Activated CD8-positive, alpha-beta memory T cell treated with anti-CD3 and anti-CD28 coated beads, Interleukin-2, amount 50 U/mL, for 1 hour (primary cell): ENCODE results near the gene MT1B.

Experiments used
- DNase-seq: peaks from one replicate; pipeline ENCODE4 v3.0.0-alpha.2; 2020; ENCODE audit errors: extremely low read depth

MT1B gene

DNA sequence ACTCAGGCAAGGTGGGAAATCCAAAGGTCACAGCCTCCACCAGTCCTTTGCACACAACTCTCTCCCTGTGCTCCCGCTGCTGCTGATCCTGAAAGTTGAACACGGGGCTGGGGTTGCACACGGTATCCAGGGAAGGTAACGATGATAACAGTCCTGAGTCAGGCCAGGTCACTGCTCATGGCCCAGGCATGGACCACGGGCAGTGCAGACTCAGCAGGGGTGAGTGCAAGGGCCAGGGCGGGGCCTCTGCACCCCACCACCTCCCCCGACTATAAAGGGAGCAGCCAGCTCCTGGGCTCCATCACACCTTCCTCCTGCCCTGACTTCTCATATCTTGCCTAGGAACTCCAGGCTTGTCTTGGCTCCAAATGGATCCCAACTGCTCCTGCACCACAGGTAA, at the start of gene MT1B:
MT1B (plus strand) TSS at position 301 of the 400 bp plus-strand sequence; CDS start at position 369, 68 bp downstream.
- no peak for DNase-seq

- no peak for DNase-seq
These were observed 48.1 kb upstream of the MT1B start for GRCh38 chr16:56603589-56603988.

DNA sequence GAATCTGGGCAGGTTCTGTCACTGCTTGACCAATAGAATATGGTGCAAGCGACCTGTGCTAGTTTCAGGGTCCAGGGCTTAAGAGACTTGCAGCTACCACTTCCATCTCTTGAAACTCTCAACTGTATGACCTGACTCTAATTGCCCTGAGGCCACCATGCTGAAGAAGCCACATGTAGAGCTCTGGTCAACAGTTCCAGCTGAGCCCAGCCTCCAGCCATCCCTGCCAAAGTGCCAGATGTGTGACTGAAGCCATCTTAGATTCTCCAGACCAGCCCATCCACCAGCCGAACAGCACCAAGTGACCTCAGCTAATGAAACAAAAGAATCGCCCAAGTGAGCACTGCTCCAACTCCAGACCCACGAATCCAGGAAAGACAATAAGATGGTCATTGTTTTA, 46.7 kb upstream of the MT1B start:
- DNase-seq = no peak

GRCh38 chr16:56605475-56605874, 46.2 kb upstream of the MT1B start:
- DNase-seq = no peak

DNA sequence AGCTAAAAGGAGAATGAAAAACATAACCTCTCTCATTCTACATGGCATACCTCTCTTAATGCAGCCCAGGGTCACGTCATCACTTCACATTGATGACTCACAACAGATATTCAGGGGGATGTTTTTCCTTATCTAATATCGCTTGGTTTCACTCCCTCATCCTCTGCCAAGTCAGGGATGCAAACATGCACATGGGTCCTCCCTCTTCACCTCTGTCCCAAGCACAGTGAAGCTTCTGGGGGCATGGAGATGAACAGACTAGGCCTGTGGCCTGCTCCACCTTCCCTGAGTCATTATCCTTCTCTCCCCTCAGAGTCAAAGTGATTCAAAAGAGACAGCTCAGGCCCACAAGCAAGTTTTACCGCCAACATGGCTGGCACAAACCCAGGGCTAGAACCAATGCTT, 45.6 kb upstream of the MT1B start:
- DNase-seq = no peak

DNA sequence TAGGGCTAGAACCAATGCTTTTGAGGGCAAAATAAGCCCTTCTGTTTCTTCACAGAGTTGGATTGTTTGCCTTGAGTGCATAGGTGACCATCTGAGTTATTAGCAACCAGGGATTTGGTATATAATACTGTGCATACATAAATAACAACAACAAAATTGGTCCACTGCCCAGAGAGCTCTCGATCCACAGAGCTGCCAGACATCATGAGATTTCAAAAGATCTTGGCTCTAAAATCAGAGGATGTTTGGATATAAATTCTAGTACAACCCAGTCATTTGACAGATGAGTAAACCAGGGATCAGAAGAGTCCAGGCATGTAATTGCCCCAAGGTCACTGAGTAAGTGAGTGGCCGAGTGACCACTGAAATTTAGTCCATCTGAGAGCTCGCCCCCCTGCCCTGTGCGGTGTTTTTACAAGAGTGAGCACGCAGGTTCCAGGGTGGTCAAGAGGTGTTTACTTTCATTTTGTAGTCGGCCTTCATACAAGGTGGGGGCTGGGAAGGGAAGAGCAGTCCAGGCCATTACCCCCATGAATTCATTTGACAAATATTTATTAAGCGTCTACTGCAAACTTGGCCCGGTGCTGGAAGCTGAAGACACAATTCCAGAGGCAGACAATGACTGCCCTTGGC, 45.1 kb upstream of the MT1B start:
- no peak for DNase-seq

DNA sequence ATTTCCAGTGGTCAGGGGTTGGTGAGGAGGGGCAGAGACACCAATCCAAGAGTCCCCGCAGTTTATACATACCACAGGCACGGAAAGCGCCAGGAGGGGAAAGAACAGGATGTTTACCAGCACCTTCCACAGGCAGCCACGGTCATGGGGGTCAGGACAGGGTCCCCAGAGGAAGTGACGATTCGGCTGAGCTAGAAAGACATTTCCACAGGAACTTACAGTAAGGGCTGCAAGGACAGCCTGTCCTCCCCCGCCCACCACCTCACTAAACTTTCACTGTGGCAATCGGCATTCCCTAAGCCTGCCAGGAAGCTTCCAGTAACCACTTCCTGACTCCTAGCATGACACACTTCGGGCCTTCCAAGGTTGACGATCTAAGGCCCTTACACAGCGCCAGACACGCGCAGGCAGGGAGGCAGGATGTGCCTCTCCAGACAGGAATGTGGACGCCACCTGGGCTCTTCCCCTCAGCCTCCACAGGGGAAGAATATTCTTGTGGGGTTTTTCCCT, 44.5 kb upstream of the MT1B start:
- DNase-seq = no peak

DNA sequence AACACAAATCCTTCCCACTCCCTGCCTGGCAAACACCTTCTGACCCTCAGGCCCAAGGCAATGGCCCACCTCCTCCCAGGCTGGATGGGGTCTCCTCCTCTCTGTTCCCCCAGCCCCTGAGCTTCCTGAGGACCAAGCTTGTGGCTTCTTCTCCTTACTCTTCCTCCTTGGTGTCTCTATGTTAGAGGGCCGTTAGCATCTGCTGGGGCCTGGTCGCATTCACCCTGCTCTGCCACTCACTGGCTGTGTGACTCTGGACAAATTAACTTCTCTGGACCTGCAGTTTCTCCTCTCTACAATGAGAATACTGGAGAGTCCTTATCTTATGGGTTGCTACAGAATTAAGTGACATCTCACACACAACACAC, 44.0 kb upstream of the MT1B start:
- no peak for DNase-seq

- DNase-seq = peak; percentile 51
These were observed 43.4 kb upstream of the MT1B start, which contains the start of gene MT2A for GRCh38 chr16:56608043-56608875. Gene MT2A, plus strand, starts transcription at chr16:56608584. Its CDS starts 72 bp downstream, at chr16:56608656.

DNA sequence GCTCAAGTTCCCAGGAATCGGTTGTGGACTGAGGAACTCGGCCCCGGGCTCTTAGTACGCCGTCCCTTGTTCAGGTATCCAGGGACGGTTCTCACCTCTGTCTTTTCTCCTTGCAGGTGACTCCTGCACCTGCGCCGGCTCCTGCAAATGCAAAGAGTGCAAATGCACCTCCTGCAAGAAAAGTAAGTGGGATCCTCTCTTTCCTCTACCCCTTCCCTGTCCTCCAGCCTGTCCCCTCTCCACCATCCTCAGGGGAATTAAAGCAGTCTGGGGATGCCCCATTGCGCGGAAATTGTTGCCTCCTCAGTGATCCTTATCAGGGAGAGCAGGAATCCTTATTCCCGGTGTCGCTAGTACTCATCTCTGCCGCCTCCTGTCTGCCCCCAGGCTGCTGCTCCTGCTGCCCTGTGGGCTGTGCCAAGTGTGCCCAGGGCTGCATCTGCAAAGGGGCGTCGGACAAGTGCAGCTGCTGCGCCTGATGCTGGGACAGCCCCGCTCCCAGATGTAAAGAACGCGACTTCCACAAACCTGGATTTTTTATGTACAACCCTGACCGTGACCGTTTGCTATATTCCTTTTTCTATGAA, 42.7 kb upstream of the MT1B start:
- no peak for DNase-seq

- DNase-seq = peak; percentile 64
These were observed 42.2 kb upstream of the MT1B start for GRCh38 chr16:56609463-56609921.

DNA sequence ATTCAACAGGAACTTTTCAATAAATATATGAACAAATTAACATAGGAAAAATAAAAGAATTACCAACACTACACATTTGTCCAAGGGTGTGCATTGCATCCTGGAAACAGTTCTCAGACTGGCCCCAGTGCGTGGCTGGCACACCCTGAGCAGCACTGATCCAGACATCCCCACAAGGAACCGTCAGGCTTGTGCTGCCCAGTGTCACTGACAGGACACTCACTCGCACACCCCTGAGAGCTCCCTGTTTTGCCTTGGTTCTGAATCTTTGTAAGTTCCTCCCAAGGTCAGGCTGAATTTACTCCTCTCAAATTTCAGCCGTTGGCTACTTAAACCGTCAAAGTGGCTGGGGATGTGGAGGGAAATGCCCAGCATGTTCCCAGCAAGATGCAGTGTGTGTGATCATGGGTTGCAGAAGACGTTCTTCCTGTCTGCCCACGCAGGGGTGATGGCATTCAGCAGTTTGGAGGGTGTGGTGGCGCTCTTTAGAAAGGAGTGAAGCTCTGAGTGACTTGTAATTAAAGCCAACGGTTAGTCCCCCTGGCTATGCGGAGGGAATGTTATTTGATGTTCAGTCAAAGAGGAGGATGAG, 41.6 kb upstream of the MT1B start:
- DNase-seq = no peak

- no peak for DNase-seq
These were observed 41.0 kb upstream of the MT1B start for GRCh38 chr16:56610609-56611111.

DNA sequence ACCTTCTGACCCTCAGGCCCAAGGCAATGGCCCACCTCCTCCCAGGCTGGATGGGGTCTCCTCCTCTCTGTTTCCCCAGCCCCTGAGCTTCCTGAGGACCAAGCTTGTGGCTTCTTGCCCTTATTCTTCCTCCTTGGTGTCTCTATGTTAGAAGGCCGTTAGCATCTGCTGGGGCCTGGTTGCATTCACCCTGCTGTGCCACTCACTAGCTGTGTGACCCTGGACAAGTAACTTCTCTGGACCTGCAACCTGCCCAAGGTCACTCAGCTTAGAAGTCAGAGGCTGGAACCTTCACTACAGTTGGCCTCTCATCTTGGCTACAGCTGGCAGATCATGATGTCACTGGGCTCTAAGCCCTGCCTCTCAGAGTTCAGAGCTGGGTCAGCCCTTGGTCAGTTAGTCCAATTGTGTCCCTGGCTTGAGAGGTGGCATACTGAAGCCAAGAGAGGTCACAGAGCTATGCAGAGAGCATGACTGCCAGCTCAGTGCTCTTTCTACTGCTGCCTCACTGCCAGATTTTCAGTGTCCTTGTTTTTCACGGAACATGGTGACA, 40.3 kb upstream of the MT1B start:
- no peak for DNase-seq

DNA sequence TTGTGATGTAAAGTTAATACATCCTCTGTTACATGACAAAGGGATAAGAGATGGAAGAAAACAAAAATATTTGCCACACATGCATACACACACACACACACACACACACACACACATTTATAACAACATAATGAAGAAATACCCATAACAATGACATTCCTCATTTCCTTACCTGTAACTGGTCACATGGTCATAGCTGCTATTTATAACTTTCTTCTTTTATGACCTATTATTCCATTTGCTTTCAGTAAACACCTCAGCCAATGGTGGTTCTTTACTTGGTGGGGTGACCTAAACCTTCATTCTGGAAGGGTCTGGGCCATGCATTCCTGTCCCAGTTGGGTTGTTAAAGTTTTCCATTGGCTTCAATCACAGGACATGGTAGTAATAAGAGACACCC, 38.0 kb upstream of the MT1B start:
- no peak for DNase-seq

DNA sequence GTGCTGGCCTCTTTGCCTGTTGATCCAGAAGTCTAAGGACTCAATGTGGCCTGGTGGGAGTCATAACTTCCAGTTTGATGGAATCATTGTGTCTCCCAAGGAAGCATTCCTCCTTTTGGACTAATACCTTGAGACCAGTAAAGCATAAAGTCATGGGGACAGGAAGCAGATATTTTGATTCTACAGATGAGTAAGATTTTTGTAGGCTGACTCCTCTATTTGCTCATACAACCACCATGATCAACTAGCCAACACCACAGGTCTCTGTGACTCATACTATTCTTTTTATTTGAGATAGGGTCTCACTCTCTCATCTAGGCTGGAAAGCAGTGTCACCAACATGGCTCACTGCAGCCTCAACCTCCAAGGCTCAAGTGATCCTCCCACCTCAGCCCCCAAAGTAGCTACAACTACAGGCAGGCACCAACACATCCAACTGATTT, 37.1 kb upstream of the MT1B start:
- no peak for DNase-seq

DNA sequence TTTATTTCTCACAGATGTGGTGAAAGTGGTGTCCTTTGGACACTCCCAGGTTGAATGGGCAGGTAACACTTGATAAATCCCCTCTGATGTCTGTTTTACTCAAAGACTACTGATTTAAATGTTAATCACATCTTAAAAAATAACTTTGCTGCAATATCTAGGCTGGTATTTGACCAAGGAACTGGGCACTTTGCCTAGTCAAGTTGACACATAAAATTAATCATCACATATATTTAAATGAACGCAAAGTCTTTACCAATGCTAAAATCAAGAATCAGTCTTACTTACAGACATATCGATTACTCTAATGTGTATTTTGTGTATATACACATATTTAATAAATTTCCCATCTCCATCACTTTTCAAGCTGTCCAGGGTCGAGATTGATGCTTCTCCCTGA, 36.3 kb upstream of the MT1B start:
- DNase-seq = no peak

GRCh38 chr16:56616608-56617211, 35.0 kb upstream of the MT1B start:
- no peak for DNase-seq

- no peak for DNase-seq
These were observed 34.2 kb upstream of the MT1B start for GRCh38 chr16:56617212-56618085.

- DNase-seq = no peak
These were observed 33.5 kb upstream of the MT1B start for GRCh38 chr16:56618138-56618537.
